BE2C (cell line): Measurements from ENCODE around the gene FSTL3.

Experiments used
- DNase-seq: peaks from one replicate; pipeline ENCODE4 v3.0.0-alpha.2; 2020
- H3K27me3 ChIP-seq: fragments of 250-450 bp; sonication (Bioruptor Pico); 2 replicates; pipeline ENCODE4 v1.5.1; 2020; ENCODE audit warnings: mild to moderate bottlenecking
- H3K36me3 ChIP-seq: fragments of 250-450 bp; sonication (Bioruptor Pico); 2 replicates; pipeline ENCODE4 v1.5.1; 2020; ENCODE audit warnings: mild to moderate bottlenecking
- H3K4me1 ChIP-seq: fragments of 250-450 bp; sonication (Bioruptor Pico); 2 replicates; pipeline ENCODE4 v1.5.1; 2020
- H3K4me3 ChIP-seq: 2 replicates; pipeline ENCODE4 v1.5.1; 2011; ENCODE audit warnings: low read depth, low read length
- H3K9me3 ChIP-seq: fragments of 250-450 bp; sonication (Bioruptor Pico); 2 replicates; pipeline ENCODE4 v1.5.1; 2020
- TF ChIP-seq, protein P1 (sequence below): IDR thresholded peaks from 2 replicates; pipeline ENCODE4 v1.5.1; 2012; ENCODE audit warnings: mild to moderate bottlenecking, low read depth, low read length

FSTL3 gene

DNA sequence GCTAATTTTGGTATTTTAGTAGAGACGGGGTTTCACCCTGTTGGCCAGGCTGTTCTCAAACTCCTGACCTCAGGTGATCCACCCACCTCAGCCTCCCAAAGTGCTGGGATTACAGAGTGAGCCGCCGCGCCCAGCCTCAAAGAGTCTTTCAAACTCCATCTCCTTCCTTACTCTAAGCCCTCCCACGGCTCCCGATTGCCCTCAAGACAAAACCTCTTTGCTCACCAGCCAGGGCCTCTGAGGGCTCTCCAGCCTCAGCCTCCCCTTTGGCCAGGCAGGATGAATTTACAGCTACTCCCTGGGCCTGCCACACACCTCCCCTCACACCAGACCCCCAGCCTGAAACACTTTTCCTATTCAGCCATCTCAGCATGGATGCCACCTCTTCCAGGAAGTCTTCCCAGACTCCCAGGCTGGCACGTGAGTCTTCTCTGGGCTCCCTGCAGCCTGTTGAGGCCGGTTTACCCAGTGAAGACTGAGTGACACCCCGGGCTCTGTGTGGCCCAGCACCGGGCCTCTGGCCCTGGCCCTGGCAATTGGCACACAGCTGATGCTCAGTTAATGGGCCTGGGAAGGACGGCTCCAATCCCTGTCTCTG, 11.5 kb downstream of the FSTL3 start:
- H3K4me3 ChIP-seq: no peak overlapping the region
- H3K36me3 ChIP-seq: no peaks in the 10 kb centered on the region
- no peak for DNase-seq
- TF ChIP-seq, protein P1, sequence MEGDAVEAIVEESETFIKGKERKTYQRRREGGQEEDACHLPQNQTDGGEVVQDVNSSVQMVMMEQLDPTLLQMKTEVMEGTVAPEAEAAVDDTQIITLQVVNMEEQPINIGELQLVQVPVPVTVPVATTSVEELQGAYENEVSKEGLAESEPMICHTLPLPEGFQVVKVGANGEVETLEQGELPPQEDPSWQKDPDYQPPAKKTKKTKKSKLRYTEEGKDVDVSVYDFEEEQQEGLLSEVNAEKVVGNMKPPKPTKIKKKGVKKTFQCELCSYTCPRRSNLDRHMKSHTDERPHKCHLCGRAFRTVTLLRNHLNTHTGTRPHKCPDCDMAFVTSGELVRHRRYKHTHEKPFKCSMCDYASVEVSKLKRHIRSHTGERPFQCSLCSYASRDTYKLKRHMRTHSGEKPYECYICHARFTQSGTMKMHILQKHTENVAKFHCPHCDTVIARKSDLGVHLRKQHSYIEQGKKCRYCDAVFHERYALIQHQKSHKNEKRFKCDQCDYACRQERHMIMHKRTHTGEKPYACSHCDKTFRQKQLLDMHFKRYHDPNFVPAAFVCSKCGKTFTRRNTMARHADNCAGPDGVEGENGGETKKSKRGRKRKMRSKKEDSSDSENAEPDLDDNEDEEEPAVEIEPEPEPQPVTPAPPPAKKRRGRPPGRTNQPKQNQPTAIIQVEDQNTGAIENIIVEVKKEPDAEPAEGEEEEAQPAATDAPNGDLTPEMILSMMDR: no peak
- no peaks in the 10 kb centered on the region for H3K27me3 ChIP-seq
- H3K4me1 ChIP-seq: no peaks in the 10 kb centered on the region
- no peaks in the 10 kb centered on the region for H3K9me3 ChIP-seq

DNA sequence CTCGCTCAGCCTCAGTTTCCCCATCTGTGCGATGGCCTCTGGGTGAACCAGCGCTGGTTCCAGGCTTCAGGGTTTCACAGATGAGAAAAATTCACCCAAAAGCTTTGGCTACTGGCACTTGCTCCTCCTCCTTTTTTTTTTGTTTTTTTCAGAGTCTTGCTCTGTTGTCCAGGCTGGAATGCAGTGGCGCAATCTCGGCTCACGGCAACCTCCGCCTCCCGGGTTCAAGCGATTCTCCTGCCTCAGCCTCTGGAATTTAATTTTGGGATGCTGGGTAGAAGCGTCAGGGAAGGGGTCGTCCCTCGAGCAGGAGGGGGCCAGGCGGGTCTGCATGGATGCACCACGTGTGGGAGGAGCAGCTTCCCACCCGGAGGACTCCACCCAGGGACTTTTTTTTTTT, 12.0 kb downstream of the FSTL3 start:
- no peaks in the 10 kb centered on the region for H3K9me3 ChIP-seq
- DNase-seq: no peak
- H3K4me3 ChIP-seq: no peak overlapping the region
- no peaks in the 10 kb centered on the region for H3K27me3 ChIP-seq
- H3K4me1 ChIP-seq: no peaks in the 10 kb centered on the region
- H3K36me3 ChIP-seq: no peaks in the 10 kb centered on the region
- TF ChIP-seq, protein P1: no peak

DNA sequence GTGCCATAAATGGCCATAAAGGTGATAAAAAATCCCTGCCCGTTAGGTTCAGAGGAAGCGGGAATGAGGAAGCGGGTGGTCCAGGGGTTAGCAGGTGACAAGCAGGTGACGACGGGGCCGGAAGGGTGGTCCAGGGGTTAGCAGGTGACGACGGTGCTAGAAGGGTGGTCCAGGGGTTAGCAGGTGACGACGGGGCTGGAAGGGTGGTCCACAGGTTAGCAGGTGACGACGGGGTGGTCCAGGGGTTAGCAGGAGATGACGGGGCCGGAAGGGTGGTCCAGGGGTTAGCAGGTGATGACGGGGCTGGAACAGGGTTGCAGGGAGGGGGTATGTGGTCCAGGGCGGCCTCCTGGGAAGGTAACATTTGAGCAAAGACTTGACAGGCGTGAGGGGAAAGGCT, 12.8 kb downstream of the FSTL3 start:
- DNase-seq: no peak
- H3K9me3 ChIP-seq: no peaks in the 10 kb centered on the region
- H3K36me3 ChIP-seq: no peaks in the 10 kb centered on the region
- H3K4me1 ChIP-seq: no peaks in the 10 kb centered on the region
- no peak overlapping the region for H3K4me3 ChIP-seq
- H3K27me3 ChIP-seq: no peaks in the 10 kb centered on the region
- TF ChIP-seq, protein P1: no peak

DNA sequence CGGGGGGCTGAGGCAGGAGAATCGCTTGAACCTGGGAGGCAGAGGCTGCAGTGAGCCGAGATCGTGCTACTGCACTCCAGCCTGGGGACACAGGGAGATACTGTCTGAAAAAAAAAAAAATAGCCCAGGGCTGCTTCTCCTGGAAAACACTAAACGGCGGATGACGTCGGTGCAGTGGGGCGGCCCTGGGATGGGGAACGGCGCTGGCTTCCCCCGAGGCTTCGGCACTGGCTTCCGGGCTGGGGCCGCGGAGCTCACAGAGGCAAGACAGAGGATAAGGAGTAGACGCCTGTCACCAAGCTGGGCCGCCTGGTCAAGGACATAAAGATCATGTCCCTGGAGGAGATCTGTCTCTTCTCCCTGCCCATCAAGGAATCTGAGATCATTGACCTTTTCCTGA, 14.0 kb downstream of the FSTL3 start:
- TF ChIP-seq, protein P1: no peak
- no peaks in the 10 kb centered on the region for H3K27me3 ChIP-seq

DNA sequence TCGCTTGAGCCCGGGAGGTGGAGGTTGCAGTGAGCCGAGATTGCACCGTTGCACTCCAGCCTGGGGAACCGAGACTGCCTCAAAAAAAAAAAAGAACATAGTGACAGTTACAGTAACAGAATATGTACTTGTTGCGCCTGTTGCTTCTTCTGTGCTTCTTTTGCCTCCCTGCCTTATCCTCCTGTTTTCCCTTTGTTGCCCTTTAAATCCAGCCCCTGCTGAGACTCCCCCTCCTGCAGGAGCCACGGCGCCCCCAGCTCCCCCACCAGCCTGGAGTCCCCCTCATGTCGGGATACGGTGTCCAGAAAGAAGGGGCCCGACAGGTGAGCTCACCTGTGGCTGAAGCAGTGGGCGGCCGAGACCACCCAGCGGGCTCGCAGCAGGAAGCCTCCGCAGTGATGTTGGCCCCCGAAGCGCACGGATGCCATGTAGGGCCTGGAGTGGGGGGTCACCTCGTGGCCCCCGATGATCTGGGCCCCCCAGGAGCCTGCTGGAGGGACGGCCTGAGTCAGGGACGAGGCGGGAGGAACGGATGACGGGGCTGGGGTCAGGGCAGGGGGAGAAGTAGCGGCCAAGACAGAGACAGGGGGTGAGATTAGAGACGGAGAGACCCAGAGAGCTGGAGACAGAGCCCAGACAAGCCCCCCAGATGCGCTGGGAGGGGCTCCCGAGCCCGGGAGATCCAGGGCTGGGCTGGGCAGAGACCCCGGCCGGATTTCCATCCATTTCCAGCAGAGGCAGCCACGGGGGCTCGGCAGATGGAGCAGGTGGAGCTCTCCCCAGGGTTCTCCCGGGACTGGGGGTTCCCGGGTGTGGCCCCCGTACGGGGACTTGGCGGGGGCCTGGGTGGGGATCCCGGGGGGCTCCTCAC, 18.5 kb downstream of the FSTL3 start:
- H3K4me3 ChIP-seq: no peak overlapping the region
- no peaks in the 10 kb centered on the region for H3K9me3 ChIP-seq
- H3K4me1 ChIP-seq: no peaks in the 10 kb centered on the region
- no peak for DNase-seq
- TF ChIP-seq, protein P1: no peak
- H3K36me3 ChIP-seq: no peaks in the 10 kb centered on the region
- no peaks in the 10 kb centered on the region for H3K27me3 ChIP-seq

More for the DNA sequence above, 14.0 kb downstream of the FSTL3 start:
- Histone ChIP-seq H3K36me3 (no peaks in the 10 kb centered on the region), H3K9me3 (no peaks in the 10 kb centered on the region), H3K4me3 (no peak overlapping the region), H3K4me1 (no peaks in the 10 kb centered on the region)
- peak; percentile 55 for DNase-seq
